A673 (cell line): ENCODE results near the gene NID1. TPM values are rescaled to one million over a fixed set of nuclear protein-coding genes. Genes with fewer than 3 reads are reported as not detected.

Experiments used
- BruUV-seq: library from RNA; stranded (reverse); fragments of 400-500 nt; replicated peaks from 2 replicates; lab custom pipeline; 2021; lab: Mats Ljungman, UMichigan
- CTCF ChIA-PET: fragments of 300-600 bp; sonication (Branson Sonifier 250); formaldehyde crosslinking; loops from one replicate; lab custom pipeline; 2022; ENCODE audit warnings: antibody characterized with exemption; lab: Charles Lee
- POLR2A ChIA-PET: fragments of 300-600 bp; sonication (Branson Sonifier 250); formaldehyde crosslinking; loops from one replicate; lab custom pipeline; 2022; ENCODE audit warnings: antibody characterized with exemption; ENCODE audit not compliant: low non-redundant PET; lab: Charles Lee
- DNase-seq: peaks from one replicate; pipeline ENCODE4 v3.0.0-alpha.2; 2015; ENCODE audit warnings: low spot score
- H3K27ac ChIP-seq: fragments of 200-600 bp; sonication (generic); 2 replicates; pipeline ENCODE4 v1.5.1; 2016; ENCODE audit warnings: mixed run types, low read depth, mild to moderate bottlenecking, mixed read lengths, antibody characterized with exemption, low read length; ENCODE audit not compliant: poor library complexity, severe bottlenecking
- H3K27me3 ChIP-seq: fragments of 200-600 bp; sonication (generic); replicated peaks from 2 replicates; pipeline ENCODE4 v1.6.1; 2017; ENCODE audit warnings: mixed run types, low read depth, mild to moderate bottlenecking, mixed read lengths, antibody characterized with exemption, low read length; ENCODE audit not compliant: insufficient read depth, poor library complexity
- H3K36me3 ChIP-seq: fragments of 200-600 bp; sonication (generic); 2 replicates; pipeline ENCODE4 v1.6.1; 2016; ENCODE audit warnings: mixed run types, mild to moderate bottlenecking, mixed read lengths, antibody characterized with exemption, low read length; ENCODE audit not compliant: insufficient read depth, poor library complexity, severe bottlenecking
- H3K4me1 ChIP-seq: fragments of 200-600 bp; sonication (generic); 2 replicates; pipeline ENCODE4 v1.6.1; 2017; ENCODE audit warnings: mixed run types, mild to moderate bottlenecking, mixed read lengths, antibody characterized with exemption, low read length; ENCODE audit not compliant: insufficient read depth, poor library complexity, severe bottlenecking
- H3K4me3 ChIP-seq: fragments of 200-600 bp; sonication (generic); 2 replicates; pipeline ENCODE4 v1.5.1; 2016; ENCODE audit warnings: low read depth, mixed run types, mild to moderate bottlenecking, mixed read lengths, low read length; ENCODE audit not compliant: poor library complexity, severe bottlenecking
- H3K9me3 ChIP-seq: fragments of 200-600 bp; sonication (generic); 2 replicates; pipeline ENCODE4 v1.6.1; 2016; ENCODE audit warnings: mixed run types, low read depth, mild to moderate bottlenecking, mixed read lengths, antibody characterized with exemption, low read length; ENCODE audit not compliant: poor library complexity, severe bottlenecking
- EZH2 ChIP-seq: fragments of 200-600 bp; sonication (generic); IDR thresholded peaks from 2 replicates; pipeline ENCODE4 v1.6.1; 2017; ENCODE audit warnings: borderline replicate concordance, low read depth, mild to moderate bottlenecking, mixed read lengths, antibody characterized with exemption, low read length; ENCODE audit not compliant: poor library complexity, severe bottlenecking
- intact Hi-C: fragments of 100-400 bp; cut with micrococcal nuclease; formaldehyde crosslinking; loops from one replicate; pipeline ENCODE4 v1.10.0; 2022; ENCODE audit not compliant: unreplicated experiment
- total RNA-seq: library from RNA; stranded (reverse); gene quantifications from 2 replicates; pipeline ENCODE4 v1.2.3, GENCODE V29; 2021
- TF ChIP-seq, protein P1 (sequence below): fragments of 300-800, 200-600 bp; sonication (generic); conservative IDR thresholded peaks from 2 replicates; pipeline ENCODE4 v1.5.1; 2017; ENCODE audit warnings: low read depth, mild to moderate bottlenecking, antibody characterized with exemption, low read length, moderate library complexity, mixed read lengths

NID1 gene
- total RNA-seq, 1 experiment from 2014 or later = 0.64 TPM

GRCh38 chr1:236103059-236103458 lies 38.2 kb upstream of the NID1 start:
- TF ChIP-seq, protein P1, sequence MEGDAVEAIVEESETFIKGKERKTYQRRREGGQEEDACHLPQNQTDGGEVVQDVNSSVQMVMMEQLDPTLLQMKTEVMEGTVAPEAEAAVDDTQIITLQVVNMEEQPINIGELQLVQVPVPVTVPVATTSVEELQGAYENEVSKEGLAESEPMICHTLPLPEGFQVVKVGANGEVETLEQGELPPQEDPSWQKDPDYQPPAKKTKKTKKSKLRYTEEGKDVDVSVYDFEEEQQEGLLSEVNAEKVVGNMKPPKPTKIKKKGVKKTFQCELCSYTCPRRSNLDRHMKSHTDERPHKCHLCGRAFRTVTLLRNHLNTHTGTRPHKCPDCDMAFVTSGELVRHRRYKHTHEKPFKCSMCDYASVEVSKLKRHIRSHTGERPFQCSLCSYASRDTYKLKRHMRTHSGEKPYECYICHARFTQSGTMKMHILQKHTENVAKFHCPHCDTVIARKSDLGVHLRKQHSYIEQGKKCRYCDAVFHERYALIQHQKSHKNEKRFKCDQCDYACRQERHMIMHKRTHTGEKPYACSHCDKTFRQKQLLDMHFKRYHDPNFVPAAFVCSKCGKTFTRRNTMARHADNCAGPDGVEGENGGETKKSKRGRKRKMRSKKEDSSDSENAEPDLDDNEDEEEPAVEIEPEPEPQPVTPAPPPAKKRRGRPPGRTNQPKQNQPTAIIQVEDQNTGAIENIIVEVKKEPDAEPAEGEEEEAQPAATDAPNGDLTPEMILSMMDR = no peak
- no peak for TF ChIP-seq EZH2
- no peak for DNase-seq
- no peaks in the 10 kb centered on the region for H3K9me3 ChIP-seq
- H3K27me3 ChIP-seq = no peaks in the 10 kb centered on the region
- H3K36me3 ChIP-seq = no peaks in the 10 kb centered on the region
- intact Hi-C loops = loop anchor here (2.0 to 10.0 kb wide), 2 partner anchors 428 to 1282 kb away; no protein-coding TSS in a partner anchor
- H3K4me1 ChIP-seq = no peaks in the 10 kb centered on the region
- no TSS peak for BruUV-seq
- CTCF ChIA-PET = no interaction called here
- POLR2A ChIA-PET = no interaction called here
- H3K4me3 ChIP-seq = no peak overlapping the region
- H3K27ac ChIP-seq = no peak overlapping the region

GRCh38 chr1:236102611-236103010 lies 37.7 kb upstream of the NID1 start:
- no peaks in the 10 kb centered on the region for H3K27me3 ChIP-seq
- BruUV-seq = no TSS peak
- no peak for DNase-seq
- H3K4me3 ChIP-seq = no peak overlapping the region
- intact Hi-C loops = loop anchor here (2.0 to 10.0 kb wide), 2 partner anchors 428 to 1282 kb away; no protein-coding TSS in a partner anchor
- no peaks in the 10 kb centered on the region for H3K36me3 ChIP-seq
- ChIA-PET CTCF (no interaction called here), POLR2A (no interaction called here)
- no peak for TF ChIP-seq EZH2
- TF ChIP-seq, protein P1 = no peak
- no peaks in the 10 kb centered on the region for H3K4me1 ChIP-seq
- no peak overlapping the region for H3K27ac ChIP-seq
- no peaks in the 10 kb centered on the region for H3K9me3 ChIP-seq

GRCh38 chr1:236101233-236102200 lies 36.6 kb upstream of the NID1 start:
- Histone ChIP-seq H3K4me3 (no peak overlapping the region), H3K36me3 (no peaks in the 10 kb centered on the region), H3K4me1 (no peaks in the 10 kb centered on the region), H3K9me3 (no peaks in the 10 kb centered on the region), H3K27me3 (no peaks in the 10 kb centered on the region), H3K27ac (no peak overlapping the region)
- no TSS peak for BruUV-seq
- DNase-seq = no peak
- CTCF ChIA-PET = no interaction called here
- no peak for TF ChIP-seq EZH2
- TF ChIP-seq, protein P1 = no peak
- intact Hi-C loops = loop anchor here (2.0 to 10.0 kb wide), 2 partner anchors 429 to 1283 kb away; no protein-coding TSS in a partner anchor
- POLR2A ChIA-PET = no interaction called here
